ENCODE measurements around the gene SLC36A2. TPM values are rescaled to one million over a fixed set of nuclear protein-coding genes. Genes with fewer than 3 reads are reported as not detected.
A peak's percentile ranks its signal among the peaks of the same experiment; 100 is the strongest.

Gene SLC36A2
- total RNA-seq, 3 donors from 2014 or later: 0.16 TPM; not detected in 2

DNA sequence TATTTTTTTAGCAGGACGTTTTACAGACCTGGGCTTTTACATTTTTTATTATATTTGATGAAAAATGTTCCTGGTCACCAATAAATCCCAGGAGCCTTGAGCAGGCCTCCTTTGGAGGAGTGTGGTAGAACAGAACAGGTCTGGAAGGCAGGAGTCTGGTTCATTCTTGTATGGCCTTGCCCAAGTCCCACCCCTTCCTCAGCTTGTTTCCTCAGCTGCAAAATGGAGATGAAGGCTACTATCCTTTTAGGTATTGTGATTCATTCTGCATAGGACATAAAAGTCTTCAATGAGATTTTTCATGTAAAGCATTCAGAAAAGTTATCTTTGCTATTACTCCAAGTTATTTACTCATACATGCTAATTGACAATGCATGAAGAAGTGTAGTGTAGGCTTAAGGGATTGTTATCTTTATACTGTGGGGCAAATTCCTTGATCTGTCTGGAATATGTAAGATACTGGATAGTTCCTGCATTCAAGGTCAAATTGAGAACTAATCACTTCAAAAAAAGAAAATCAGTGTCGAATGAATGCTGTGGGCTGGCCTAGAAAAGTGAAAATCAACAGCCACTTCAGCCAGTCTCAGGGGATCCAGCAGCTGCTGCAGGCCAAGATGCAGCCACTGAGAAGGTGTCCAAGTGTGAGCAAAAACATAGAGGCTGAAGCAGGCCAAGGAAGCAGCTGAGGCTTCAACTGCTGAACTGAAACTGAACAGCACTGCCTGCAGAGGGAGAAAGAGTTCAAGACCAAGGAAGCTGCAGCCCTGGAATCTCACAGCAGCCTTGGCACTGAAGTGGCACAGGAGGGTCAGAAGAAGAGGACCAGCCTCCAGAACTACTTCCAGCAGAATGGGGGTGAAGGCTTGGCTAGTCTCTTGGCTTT, 28.3 kb downstream of the SLC36A2 start:
- H3K4me3 ChIP-seq: no peak overlapping the region
- H3K27me3 ChIP-seq: no peaks in the 10 kb centered on the region
- intact Hi-C loops (cut with DNase I; ENCODE audit: low total_unique reads): no loop called here
- no peaks in the 10 kb centered on the region for H3K4me1 ChIP-seq
- no peak overlapping the region for H3K27ac ChIP-seq
- TF ChIP-seq, protein P1, sequence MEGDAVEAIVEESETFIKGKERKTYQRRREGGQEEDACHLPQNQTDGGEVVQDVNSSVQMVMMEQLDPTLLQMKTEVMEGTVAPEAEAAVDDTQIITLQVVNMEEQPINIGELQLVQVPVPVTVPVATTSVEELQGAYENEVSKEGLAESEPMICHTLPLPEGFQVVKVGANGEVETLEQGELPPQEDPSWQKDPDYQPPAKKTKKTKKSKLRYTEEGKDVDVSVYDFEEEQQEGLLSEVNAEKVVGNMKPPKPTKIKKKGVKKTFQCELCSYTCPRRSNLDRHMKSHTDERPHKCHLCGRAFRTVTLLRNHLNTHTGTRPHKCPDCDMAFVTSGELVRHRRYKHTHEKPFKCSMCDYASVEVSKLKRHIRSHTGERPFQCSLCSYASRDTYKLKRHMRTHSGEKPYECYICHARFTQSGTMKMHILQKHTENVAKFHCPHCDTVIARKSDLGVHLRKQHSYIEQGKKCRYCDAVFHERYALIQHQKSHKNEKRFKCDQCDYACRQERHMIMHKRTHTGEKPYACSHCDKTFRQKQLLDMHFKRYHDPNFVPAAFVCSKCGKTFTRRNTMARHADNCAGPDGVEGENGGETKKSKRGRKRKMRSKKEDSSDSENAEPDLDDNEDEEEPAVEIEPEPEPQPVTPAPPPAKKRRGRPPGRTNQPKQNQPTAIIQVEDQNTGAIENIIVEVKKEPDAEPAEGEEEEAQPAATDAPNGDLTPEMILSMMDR (IDR thresholded peaks at IDR 0.05): no peak
- TF ChIP-seq POLR2AphosphoS5 (IDR thresholded peaks at IDR 0.05) (no peak), POLR2A (IDR thresholded peaks at IDR 0.05) (no peak)
- H3K9me3 ChIP-seq: no peaks in the 10 kb centered on the region
- no peak for DNase-seq (ENCODE audit: low spot score in 2 of 2)
- H3K36me3 ChIP-seq: no peaks in the 10 kb centered on the region

DNA sequence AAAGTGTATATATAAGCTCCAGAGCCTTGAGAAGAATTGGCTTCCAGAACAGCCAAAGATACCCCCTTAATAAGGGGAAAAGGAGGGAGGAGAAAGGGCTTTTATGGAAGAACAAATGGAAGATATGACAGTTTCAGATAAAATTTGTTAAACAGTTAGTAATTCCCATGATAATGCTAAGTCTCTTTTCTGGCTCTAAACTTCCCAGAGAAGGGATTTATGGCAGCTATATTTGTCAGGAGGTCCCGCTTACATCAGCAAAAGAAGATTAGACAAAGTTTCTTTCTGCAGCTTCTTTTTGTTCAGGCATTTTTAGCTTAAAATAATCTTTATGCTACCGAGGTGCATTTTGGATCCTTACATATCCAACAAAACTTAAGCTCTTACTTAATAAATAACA, 29.5 kb downstream of the SLC36A2 start:
- no peak overlapping the region for H3K27ac ChIP-seq
- no peaks in the 10 kb centered on the region for H3K4me1 ChIP-seq
- no peaks in the 10 kb centered on the region for H3K36me3 ChIP-seq
- no peak overlapping the region for H3K4me3 ChIP-seq
- no peak for DNase-seq (ENCODE audit: low spot score in 2 of 2)
- no peaks in the 10 kb centered on the region for H3K9me3 ChIP-seq
- TF ChIP-seq POLR2A (IDR thresholded peaks at IDR 0.05) (no peak), POLR2AphosphoS5 (IDR thresholded peaks at IDR 0.05) (no peak)
- TF ChIP-seq, protein P1 (IDR thresholded peaks at IDR 0.05): no peak
- no peaks in the 10 kb centered on the region for H3K27me3 ChIP-seq
- intact Hi-C loops (cut with DNase I; ENCODE audit: low total_unique reads): no loop called here

DNA sequence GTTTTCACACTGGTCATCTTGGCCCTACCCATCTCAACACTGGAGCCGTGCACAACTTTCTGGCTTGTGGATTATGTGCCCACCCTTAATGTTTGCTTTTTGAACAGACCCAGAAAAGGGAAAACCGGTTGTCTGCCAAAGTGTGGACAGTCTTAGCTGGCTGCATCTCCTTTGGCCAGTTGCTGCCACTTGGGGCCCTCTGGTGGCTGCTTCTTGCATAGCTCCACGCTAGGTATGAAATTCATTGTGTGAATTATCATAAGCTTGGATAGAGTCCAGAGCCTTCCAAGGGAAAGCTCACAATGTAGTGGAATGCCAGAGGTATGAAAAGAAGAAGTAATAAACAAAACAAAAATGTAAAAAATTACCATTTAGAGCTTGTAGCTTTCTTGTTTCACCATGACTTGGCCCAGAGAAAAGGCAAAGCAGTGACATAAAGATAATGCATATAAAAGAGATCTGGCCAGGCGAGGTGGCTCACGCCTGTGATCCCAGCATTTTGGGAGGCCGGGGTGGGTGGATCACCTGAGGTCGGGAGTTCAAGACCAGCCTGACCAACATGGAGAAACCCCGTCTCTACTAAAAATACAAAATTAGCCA, 31.3 kb downstream of the SLC36A2 start:
- DNase-seq (ENCODE audit: low spot score in 2 of 2): peak; percentile 75 to 80
- no peaks in the 10 kb centered on the region for H3K36me3 ChIP-seq
- TF ChIP-seq POLR2A (IDR thresholded peaks at IDR 0.05): no peak
- TF ChIP-seq, protein P1 (IDR thresholded peaks at IDR 0.05): peak; percentile 45 to 73 (median 73)
- H3K27ac ChIP-seq: no peak overlapping the region
- intact Hi-C loops (cut with DNase I; ENCODE audit: low total_unique reads): no loop called here
- no peaks in the 10 kb centered on the region for H3K4me1 ChIP-seq
- no peaks in the 10 kb centered on the region for H3K27me3 ChIP-seq
- H3K4me3 ChIP-seq: no peak overlapping the region
- H3K9me3 ChIP-seq: no peaks in the 10 kb centered on the region

DNA sequence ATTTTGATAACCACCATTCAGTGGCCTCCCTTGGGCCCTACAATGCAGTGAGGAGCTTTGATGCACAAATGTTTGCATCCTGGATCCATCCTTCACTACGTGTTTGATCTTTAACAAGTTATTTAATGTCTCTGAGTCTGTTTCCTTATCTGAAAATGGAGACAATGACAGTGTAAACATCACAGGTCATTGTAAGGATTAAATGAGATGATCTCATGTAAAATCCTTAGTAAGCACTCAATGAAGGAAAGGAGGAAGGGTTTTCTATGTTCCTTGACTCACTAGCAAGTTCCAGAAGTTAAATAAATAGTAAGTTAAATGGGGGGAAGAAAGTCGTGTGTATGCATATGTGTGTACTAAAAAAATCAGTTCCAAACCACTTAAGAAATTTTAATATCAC, 34.0 kb downstream of the SLC36A2 start:
- TF ChIP-seq, protein P1 (IDR thresholded peaks at IDR 0.05): no peak
- TF ChIP-seq POLR2A (IDR thresholded peaks at IDR 0.05) (no peak), POLR2AphosphoS5 (IDR thresholded peaks at IDR 0.05) (no peak)
- no peak for DNase-seq (ENCODE audit: low spot score in 2 of 2)
- no peaks in the 10 kb centered on the region for H3K4me1 ChIP-seq
- no peak overlapping the region for H3K27ac ChIP-seq
- intact Hi-C loops (cut with DNase I; ENCODE audit: low total_unique reads): no loop called here
- H3K36me3 ChIP-seq: no peaks in the 10 kb centered on the region
- H3K9me3 ChIP-seq: no peaks in the 10 kb centered on the region
- H3K27me3 ChIP-seq: no peaks in the 10 kb centered on the region
- no peak overlapping the region for H3K4me3 ChIP-seq

DNA sequence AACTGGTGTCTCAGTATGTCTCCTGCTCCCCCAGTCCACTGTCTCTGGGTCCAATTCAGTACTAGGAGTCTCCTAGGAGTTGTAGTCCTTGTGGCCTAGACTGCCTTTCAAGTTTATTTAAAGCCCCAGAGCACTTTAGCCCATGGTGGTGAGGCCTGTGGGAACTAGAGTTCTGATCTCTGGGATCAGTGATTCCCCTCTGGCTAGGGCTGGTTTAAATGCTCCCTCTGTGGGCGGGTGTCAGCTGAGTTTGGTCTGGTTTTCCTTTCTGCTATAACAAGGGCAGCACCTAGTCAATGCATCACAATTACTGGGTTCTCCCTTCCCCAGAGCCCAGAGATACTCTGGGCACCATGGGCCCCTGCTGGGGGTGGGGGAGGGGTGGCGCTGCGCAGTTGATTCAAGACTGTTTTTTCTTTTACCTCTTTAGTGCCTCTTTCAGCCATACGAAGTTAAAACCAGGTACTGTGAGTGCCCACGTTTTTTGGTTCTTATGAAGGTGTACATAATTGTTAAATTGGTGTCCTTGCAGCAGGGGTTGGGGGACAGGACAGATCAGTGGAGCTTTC, 34.5 kb downstream of the SLC36A2 start:
- H3K36me3 ChIP-seq: no peaks in the 10 kb centered on the region
- DNase-seq (ENCODE audit: low spot score in 2 of 2): no peak
- H3K9me3 ChIP-seq: no peaks in the 10 kb centered on the region
- H3K27ac ChIP-seq: no peak overlapping the region
- no peak overlapping the region for H3K4me3 ChIP-seq
- TF ChIP-seq POLR2A (IDR thresholded peaks at IDR 0.05): no peak
- TF ChIP-seq, protein P1 (IDR thresholded peaks at IDR 0.05): no peak
- TF ChIP-seq POLR2AphosphoS5 (IDR thresholded peaks at IDR 0.05): no peak
- intact Hi-C loops (cut with DNase I; ENCODE audit: low total_unique reads): no loop called here
- no peaks in the 10 kb centered on the region for H3K4me1 ChIP-seq
- no peaks in the 10 kb centered on the region for H3K27me3 ChIP-seq
